HG02623 (cell line): ENCODE measurements around the gene SLC25A4.

Experiments
- ATAC-seq: cut with Tn5 transposase; IDR thresholded peaks from one replicate; pipeline ENCODE4 v1.9.1; 2021; ENCODE audit warnings: moderate library complexity; ENCODE audit not compliant: unreplicated experiment

Gene SLC25A4

GRCh38 chr4:185119927-185120630 lies 23.0 kb upstream of the SLC25A4 start:
- ATAC-seq, result no peak

DNA sequence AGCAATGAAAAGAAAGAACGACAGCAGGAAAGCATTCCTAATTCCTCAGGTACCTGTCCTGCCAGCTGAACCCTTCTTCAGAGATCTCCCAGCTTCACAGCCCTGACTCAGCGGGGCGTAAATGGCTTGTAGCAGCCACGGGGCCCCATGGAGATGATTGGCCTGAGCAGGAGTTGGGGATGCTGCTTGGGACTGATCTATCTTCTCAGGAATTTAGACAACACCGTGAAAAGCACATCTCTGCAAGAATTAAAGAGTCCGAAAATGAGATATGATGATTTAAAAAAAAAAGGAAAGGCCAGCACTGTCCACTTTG lies 22.5 kb upstream of the SLC25A4 start:
- no peak for ATAC-seq

DNA sequence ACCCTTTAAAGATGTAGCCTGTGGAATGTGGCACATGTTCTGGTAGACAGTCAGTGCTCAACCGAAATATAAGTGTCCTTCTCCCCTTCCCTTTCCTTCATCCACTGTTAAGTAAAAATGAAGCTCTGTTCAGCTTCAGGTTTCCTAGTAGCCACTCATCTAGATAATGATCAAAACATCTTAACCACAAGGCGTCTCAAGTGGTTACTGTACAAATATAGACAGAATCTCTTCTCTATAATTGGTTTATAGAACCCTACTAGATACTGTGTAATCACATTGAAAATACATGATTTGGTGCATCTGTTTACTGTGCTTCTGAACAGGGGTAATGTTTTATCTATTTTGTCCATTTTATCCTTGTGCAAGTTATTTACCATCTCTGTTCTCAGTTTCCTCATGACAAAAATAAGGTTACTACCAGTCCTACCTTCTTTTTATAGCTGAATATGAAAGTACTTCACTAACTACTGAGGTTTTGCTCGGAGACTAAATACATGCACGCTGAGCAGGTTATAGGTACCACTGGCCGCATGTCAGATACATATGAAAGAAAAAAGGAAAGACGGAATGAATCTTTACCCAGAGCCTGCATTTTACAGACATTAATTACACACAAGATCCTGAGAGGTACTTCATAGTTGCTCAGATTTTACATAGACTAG lies 20.3 kb upstream of the SLC25A4 start:
- ATAC-seq, result peak; percentile 61

GRCh38 chr4:185124006-185124405 lies 19.1 kb upstream of the SLC25A4 start:
- ATAC-seq, result no peak

DNA sequence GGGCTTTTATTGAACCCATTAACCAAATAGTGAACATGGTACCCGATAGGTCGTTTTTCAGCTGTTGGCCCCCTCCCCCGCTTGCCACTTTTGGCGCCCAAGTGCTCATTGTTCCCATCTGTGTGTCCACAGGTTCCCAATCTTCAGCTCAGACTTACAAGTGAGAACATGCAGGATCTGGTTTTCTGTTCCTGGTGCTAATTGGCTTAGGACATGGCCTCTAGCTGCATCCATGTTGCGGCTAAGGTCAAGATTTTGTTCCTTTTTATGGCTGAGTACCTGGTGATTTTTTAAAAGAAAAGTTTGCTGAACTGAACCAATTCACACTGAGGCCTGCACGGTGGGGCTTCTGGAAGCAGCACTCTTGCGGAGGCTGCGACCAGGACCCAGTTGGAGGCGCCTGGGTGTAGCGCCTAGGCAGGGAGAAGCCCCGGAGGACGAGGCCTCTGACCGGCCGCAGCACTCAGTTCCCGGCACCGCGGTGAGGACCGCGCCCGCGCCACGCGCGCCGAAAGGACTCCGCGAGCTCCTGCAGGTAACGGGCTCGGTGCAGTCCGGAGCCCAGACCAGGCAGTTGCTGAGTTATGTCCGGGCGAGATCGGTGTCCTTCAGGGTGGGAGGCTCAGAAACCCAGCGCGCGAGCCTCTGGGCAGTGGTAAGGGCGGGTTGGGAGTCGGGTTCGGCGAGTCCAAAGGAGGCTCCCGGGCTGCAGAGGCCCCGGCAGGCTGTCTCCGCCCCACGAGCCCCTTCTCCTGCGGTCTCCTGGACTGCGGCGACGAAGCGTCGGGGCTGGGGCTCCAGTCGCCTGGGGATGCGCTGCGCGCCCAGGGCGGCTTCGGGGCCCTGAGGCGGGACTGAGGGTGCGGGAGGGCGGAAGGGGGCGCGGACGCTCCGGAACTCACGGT lies 15.8 kb upstream of the SLC25A4 start:
- ATAC-seq, result no peak

DNA sequence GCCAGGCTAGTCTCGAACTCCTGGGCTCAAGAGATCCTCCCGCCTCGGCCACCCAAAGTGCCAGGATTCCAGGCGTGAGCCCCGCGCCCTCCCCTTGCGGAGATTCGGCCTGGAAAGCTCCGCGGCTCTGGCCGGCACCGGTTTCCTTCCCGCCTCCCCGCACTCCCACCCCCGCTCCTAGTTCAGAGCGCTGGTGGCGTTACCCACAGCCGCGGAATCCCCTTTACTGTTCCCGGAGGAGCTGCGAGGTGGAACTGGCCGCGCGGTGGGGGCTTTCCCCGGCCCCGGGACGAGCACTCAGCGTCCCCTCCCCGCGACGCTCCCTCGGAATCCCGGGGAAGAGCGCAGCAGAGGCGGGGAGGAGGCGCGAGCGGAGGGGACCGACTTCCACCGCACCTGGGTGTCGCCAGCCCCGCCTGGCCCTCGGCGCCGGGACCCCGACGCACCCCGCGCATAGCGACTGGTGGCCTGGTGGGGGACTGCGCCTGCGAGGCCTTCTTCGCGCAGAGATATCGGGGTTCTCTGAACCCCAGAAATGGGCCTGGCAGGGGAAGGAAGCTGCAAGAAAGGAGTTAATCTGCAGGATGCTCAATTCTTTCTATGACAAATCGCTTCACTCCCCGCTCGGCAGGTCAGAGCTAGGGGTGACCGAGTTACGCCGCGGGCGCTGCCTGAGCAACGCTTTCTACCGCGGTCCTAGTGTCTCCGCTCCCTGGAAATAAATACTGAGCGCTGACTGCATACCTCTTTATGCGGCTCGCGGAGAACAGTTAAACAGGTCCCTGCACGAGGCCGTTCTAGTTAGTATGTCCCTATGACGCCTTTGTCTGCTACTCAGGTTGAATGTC lies 14.6 kb upstream of the SLC25A4 start:
- ATAC-seq, result no peak

- ATAC-seq, result no peak
Observed at GRCh38 chr4:185134307-185134869, 8.7 kb upstream of the SLC25A4 start.

- no peak for ATAC-seq
Observed at GRCh38 chr4:185137233-185137925, 5.7 kb upstream of the SLC25A4 start.

DNA sequence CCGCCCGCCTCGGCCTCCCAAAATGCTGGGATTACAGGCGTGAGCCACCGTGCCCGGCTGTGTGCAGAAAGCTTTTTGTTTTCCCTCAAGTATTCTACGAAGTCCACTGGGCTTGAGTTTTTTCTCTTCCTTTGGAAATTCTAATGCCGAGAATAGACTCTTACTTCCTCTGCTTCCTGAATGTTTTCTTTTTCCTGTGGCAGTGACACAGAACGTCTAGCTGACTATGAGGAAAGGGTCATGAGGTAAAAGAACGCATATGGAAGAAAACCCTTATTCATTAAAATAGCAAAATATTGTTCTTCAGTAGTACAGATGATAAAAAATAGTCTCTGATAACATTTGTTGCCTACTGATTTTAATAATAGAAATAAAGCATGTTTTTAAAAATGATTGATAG lies 4.9 kb upstream of the SLC25A4 start:
- no peak for ATAC-seq

GRCh38 chr4:185139736-185140135 lies 3.3 kb upstream of the SLC25A4 start:
- ATAC-seq, result no peak

GRCh38 chr4:185141777-185142176 lies 1.3 kb upstream of the SLC25A4 start:
- no peak for ATAC-seq

DNA sequence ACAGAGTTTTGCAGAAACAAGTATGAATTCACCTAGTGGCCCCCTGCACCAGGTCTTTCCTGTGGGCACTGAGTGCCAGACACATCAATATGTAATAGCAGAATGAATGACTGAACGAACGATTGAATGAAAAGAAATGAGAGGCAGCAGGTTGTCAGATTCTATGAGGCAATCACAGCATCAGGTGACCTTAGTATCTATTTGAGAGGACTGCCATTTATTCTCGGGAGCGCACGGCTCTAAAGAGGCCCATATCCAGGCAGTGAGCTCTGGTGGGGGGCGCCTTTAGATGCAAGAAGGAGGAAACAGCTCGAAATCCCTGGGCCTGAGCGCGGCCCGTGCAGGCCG lies 528 bp upstream of the SLC25A4 start:
- ATAC-seq, result no peak

GRCh38 chr4:185143601-185143969 lies 519 bp downstream of the SLC25A4 start:
- peak; percentile 19 for ATAC-seq

DNA sequence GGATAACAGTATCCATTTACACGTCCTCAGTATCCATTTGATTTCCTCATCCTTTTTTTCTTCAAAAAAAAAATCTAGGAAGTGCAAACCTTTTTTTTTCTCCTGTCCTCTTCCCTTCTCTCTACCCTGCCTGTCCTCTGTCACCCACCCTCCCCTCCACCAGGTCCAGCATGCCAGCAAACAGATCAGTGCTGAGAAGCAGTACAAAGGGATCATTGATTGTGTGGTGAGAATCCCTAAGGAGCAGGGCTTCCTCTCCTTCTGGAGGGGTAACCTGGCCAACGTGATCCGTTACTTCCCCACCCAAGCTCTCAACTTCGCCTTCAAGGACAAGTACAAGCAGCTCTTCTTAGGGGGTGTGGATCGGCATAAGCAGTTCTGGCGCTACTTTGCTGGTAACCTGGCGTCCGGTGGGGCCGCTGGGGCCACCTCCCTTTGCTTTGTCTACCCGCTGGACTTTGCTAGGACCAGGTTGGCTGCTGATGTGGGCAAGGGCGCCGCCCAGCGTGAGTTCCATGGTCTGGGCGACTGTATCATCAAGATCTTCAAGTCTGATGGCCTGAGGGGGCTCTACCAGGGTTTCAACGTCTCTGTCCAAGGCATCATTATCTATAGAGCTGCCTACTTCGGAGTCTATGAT lies 1.7 kb downstream of the SLC25A4 start:
- ATAC-seq, result no peak

DNA sequence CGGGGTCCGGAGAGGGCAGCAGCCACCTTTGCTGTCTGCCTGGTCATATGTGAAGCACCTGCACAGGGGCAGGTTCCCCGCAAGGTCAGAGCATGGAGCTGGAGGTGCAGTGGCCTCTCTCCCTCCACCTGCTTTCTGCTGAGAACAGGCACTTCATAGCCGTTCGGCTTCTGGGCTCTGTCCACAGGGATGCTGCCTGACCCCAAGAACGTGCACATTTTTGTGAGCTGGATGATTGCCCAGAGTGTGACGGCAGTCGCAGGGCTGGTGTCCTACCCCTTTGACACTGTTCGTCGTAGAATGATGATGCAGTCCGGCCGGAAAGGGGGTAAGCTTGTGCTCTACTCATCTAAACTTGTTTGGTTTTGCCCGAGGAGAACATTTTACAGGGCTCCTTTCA lies 2.5 kb downstream of the SLC25A4 start:
- no peak for ATAC-seq

GRCh38 chr4:185149392-185149791 lies 6.3 kb downstream of the SLC25A4 start:
- no peak for ATAC-seq

DNA sequence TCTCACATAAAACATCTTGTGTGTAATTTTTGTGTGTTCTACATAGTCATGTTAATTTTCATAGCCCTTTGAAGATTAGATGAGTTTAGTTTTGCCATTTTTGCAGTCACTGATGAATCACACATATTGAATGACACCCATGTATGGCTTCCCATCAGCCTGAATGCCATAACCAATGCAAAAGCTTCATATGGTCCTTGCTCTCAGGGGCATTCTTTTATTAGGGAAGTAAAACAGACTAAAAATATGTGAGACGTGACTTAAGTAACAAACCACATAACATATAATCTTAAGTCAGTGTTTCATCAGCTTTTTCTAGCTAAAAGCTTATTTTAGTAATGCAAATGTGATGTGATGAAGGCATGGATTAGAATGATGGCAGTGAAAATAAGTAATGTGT lies 8.2 kb downstream of the SLC25A4 start:
- no peak for ATAC-seq

DNA sequence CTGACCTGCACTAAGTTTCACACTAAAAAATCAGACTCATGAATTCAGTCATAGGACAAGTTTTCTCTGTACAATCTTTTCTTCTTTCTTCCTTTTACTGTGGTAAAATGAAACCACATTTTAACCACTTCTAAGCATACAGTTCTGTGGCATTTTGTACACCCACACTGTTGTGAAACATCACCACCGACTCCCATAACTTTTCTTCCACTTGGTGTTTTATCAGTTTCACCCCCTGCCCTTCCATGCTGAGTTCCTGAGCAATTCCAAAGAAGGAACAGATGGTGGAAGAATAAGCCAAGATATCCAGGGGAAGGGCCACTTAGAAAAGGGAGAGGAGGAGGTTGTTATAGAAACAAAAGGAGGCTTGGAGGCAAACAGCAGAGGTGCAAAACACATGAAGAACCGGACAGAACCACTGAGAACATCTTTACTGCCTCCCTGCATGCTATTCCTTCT lies 22.6 kb downstream of the SLC25A4 start:
- ATAC-seq, result peak; percentile 97

- no peak for ATAC-seq
Observed at GRCh38 chr4:185167234-185167633, 24.2 kb downstream of the SLC25A4 start.
